Activated T-helper 9 cell treated with anti-CD3 and anti-CD28 coated beads, Interleukin-2, amount 50 U/mL, for 16 hours (primary cell): Measurements from ENCODE around the gene COL5A1.

Experiments
- DNase-seq: peaks from one replicate; pipeline ENCODE4 v3.0.0-alpha.2; 2020; ENCODE audit warnings: low read depth

The COL5A1 gene

DNA sequence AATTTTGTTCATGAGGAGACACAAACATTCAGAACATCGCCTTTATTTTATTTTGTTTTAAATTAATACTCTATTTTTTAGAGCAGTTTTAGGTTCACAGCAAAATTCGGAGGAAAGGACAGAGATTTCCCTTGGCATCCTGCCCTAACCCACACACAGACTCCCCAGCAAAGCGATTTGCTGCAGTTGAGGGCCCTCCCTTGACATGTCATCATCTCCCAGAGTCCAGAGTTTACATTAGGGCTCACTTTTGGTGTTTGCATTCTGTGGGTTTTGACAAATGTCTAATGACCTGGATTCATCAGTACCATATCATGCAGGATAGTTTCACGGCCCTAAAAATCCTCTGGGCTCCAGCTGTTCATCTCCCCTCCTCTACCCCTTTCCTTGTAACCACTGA is 33.6 kb upstream of the COL5A1 start:
- no peak for DNase-seq

- DNase-seq: no peak
Measured at GRCh38 chr9:134611046-134611445, 30.6 kb upstream of the COL5A1 start.

DNA sequence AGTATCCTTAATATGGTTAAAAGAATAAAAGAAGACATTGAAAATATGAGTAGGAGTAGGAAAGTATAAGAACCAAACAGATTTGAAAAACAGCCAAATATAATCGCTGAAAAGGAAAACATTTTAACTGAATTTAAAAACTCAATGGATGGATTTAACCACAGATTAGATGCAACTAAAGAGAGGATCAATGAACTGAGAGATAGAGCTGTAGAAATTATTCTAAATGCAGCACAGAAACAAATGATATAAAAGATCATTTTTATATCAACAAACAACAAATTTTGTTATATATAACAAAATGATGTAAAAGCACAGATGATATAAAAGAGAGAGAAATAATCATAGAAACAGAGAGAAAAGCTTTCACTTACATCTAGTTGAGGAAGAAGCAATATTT is 29.3 kb upstream of the COL5A1 start:
- DNase-seq: no peak

GRCh38 chr9:134612715-134613114 is 28.9 kb upstream of the COL5A1 start:
- no peak for DNase-seq

- no peak for DNase-seq
Measured at GRCh38 chr9:134614256-134614655, 27.3 kb upstream of the COL5A1 start.

DNA sequence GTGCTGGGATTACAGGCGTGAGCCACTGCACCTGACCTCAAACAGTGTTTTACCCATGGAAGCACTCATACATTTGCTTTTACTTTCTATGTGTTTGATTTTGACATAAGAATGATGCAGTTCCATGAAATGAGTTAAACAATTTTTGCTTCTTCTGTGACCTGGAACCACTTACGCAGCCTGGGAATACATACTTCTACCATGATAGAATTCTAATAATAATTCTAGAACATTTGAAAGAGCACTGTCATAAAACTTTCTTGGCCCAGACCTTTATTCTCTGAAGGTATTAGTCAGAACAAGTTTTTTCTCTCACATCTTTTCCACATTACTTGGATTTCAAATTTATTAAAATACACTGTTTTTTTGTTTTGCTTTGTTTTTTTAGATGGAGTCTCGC is 25.3 kb upstream of the COL5A1 start:
- no peak for DNase-seq

DNA sequence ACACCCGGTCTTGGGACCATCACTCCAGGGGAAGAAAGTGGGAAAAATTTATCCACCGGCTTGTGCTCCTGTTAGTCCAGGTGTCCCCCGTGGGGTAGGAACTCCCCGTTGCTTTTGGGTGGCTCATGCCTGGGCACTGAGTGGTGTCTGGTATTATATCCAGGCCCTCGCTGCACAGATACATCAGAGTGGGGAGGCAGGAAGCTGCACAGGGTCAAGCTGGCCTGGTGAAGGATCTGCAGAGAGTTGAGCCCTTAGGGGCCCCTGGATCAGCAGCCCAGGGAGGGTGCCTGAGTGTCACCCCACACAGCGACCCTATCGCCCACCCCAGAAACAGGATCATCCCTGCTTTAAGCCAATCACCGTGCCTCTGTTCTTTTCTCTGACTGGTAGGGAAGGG is 24.4 kb upstream of the COL5A1 start:
- no peak for DNase-seq

DNA sequence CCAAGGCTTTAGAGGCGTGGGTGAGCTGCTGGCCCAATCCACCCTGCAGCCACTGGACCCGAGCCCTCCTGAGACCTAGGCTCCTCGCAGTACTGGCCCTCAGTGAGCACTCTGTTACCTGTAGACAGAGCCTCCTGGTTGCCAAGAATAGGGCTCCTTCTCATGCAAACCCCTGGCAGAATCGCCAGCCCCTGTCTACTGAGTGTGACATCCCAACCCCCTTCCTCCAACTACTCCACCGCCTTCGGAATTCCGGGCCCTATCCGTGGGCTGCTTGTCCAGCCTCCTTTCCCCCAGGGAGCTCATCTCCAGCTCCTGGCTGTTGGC is 23.8 kb upstream of the COL5A1 start:
- DNase-seq: no peak

DNA sequence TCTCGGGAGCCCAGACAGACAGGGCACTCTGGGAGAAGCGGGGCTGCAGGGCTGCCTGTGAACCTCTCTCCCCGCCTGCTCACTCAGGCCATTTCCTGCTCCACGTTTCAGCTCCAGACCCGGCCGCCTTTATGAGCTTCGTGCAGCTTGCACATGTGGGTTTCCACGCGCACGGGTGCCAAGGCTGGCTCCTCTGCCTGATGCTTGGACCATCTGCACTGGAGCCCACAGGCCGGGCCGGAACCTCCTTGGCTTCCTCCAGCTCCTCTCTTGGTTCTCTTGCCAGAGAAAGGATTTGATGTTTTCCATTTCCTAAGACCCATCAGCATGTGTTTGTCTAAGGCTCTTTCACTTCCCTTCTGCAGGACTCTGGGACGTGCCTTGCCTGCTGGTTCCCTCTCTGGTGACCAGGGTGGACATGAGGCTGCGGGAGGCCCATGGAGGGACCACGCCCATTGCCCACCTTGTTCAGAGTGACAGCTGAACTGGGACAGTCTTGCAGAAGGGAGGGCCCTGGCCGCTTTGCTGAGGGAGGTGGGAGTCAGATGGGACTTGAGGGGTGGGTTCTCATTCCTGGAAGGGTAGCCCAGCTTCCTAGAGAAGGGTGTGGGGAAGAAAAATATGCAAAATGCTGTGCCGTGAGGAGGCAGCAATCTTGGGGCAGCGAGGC is 23.3 kb upstream of the COL5A1 start:
- no peak for DNase-seq

- no peak for DNase-seq
Measured at GRCh38 chr9:134618833-134619447, 22.7 kb upstream of the COL5A1 start.

GRCh38 chr9:134619448-134619982 is 22.1 kb upstream of the COL5A1 start:
- no peak for DNase-seq

DNA sequence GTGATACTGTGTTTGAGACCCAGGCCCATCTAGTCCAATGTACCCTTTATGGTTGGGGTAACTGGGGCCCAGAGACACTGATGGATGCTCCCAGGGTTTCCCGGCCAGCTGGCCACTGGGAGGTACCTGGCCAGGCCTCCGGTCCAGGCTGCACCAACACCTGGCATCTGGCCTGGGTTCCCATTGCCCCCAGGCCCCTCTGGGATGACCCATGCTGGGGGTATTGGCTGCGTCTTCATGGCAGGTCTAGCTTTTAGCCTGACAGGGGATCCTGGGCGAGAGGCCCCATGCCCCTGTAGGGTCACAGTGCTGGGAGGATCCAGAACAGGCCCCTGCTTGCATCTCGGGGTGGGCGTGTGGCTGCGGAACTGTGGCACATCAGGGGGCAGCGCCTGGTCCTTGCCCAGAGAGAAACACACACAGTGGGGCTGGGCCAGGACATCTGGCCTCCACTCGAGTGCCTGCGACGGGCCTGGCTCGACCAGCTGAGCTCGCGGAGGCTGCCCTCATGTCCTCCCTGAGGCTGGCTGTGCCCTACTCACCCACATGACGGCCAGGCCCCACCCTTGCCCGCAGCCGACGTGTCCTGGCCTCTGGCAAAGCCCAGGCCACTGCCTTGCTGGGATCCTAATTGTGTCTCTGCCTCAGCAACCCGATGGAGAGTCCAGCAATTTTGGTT is 21.5 kb upstream of the COL5A1 start:
- DNase-seq: no peak

- no peak for DNase-seq
Measured at GRCh38 chr9:134620751-134621557, 20.6 kb upstream of the COL5A1 start.

GRCh38 chr9:134621558-134622110 is 20.0 kb upstream of the COL5A1 start:
- DNase-seq: no peak

DNA sequence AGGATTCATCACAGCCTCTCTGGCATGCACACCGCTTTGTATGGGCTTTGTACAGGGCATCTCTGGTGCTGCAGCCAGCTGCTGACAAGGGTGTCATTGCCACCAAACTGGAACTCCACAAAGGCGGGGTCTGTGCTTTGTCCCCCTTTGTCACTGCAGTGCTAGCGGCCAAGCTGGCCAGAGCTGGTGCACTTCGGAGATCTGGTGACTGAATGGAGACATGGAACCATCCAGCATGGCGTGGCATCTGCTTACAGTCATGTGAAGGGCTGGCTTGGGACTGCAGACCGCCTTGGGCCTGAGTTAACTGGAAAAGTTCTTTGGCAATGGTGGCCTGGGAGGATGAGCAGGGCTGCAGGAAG is 18.7 kb upstream of the COL5A1 start:
- DNase-seq: no peak

- DNase-seq: no peak
Measured at GRCh38 chr9:134623258-134624066, 18.1 kb upstream of the COL5A1 start.

DNA sequence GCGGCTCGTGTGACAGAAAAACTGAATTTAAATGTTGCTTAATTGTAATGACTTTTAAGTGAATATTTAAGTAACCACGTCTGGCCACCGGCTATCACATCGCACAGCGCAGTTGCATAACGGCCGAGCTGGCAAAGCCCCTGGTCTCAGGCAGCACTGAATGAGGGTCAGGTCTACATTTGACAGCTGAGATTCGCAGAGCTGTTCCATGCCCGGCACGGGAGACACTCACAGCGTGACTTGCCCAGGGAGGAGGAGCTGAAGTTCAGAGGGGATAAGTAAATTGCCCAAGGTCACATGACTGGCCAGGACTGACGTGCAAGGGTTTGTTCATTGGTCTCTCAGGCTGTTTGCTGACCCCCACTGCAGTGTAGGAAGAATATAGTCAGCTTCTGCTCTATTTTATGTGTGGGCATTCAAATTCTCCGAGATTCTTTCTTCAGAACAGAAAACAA is 17.4 kb upstream of the COL5A1 start:
- no peak for DNase-seq

DNA sequence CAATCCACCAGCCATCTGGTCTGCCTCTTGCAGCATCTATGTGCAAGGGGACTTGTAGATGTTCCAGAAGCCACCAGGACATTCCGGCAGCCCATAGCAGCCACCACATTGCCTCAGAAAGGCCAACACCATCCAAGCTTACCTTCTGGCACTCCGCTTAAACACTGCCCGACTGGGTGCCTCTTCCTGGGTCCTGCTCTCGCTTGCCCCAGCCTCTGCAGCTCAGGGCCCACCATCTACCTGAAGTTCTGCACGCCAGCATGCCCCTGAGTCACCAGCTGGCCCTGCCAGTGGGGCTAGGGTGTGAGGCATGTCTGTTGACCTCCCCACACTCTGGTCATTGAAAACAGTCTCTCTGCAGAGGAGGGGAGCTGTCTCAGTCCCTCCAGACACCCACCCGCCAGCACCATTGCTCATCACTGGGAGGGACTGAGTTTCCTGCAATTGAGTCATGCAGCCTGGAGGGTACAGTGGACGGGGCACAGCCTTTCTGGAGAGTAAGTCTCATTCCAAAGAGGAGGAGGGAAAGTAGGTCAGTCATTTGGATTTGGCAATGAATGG is 16.9 kb upstream of the COL5A1 start:
- DNase-seq: no peak

GRCh38 chr9:134625361-134626068 is 16.1 kb upstream of the COL5A1 start:
- DNase-seq: no peak

DNA sequence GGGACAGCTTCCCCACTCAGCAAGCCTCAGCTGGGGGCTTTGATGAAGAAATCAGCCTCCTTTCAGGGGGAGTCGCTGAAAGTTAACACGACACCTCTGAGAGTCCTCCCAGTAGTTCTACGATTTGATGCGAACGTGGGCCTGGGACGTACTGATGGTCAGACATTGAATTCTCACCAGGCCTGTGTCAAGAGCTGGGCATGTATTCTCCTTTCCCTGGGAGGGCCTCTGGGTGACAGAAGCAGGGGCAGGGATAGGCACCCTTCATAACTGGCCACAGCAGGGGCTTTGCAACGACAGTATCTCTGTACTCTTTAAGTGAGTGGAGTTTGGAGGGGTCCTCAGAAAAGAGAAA is 15.6 kb upstream of the COL5A1 start:
- DNase-seq: no peak
